NCI-H1930 (cell line): ENCODE data around the gene CREB1.

Experiments used
- DNase-seq, 2 experiments: peaks; one replicate each; lab custom pipeline; 2025; lab: John Stamatoyannopoulos, UW

The CREB1 gene

GRCh38 chr2:207543272-207543671, 13.5 kb downstream of the CREB1 start:
- no peak for DNase-seq

DNA sequence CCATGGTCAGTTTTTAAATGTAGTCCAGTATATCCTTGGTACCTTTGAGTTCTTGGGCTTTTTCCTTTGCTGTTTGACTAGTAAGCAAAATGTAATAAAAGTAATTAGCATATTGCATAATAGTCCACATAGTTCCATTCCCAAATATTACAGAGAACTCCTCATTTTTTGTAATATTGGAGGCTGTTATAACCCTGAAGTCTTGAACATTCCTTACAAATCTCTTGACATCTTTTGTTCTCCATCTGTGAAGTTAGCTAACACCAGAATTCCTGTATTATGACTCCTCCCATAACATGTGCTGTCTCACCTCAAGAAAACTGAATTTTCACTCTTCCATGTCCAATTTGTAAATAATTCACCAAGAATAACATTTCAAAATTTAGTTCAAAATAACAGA, 17.1 kb downstream of the CREB1 start:
- no peak for DNase-seq

GRCh38 chr2:207549145-207549544, 19.4 kb downstream of the CREB1 start:
- DNase-seq = no peak

- no peak for DNase-seq
These were observed 28.3 kb downstream of the CREB1 start for GRCh38 chr2:207558079-207558491.

DNA sequence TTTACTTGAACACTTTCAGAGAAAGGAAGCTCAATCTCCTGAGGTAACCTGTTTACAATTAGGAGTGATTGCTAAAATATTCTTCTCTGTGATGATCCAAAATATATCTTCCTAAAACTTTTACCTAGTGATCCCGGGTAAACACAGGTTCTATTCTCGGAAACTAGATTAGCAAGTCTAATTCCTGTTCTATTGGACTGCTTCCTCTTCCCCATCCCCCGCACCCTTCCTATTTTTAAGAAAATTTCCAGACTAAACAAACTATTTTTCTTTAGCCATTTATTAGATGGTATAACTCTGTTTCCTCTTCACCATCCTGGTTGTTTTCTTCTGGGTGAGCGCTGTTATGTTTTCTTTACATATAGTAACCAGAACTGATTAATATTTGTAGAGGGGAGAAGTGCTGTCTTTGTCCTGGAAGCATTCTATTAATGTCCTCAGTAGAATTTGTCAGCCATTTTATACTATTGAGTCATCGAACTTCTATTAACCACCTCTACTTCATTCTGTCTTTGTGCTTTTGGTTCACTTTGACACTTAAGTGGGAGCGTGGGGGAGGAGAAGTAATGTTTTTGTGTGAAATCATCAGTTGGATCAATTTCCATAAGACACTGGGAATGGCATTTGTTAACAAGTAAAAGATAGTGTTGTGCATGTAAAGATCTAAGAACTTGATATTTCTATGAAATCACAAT, 31.8 kb downstream of the CREB1 start:
- no peak for DNase-seq

DNA sequence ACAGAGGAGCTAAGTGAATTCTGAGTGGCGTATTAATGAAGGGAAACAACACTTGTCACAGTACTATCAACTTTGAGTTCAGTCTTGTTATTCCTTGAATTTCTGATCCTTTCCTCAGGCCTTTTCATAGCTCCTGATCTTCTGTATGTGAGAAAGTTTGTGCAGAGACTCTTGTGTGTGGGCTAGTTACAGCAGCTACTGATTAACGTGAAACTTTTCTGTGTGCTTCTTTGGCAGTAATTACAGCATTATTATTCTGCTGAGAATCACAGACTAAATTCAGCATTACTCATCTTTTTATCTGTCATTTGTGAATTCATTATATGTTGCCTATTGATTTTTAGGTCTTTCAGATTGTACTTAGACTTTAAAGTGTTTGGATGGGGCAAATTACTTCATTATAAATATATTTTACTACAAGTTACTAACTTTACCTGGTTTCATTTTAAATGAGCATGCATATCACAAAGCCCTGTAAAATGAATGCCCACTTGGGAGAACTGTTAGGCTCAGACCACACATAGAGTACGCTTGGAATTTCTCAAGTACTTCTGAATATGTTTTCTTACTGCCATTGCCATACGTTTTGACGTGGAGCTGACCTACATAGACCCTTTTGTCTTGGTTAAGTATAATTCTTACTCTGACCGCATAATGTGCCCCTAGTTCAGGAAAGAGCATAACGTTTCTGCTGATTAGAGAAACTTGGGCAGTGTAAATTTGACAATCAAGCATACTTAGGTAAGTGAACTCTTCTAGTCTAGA, 36.2 kb downstream of the CREB1 start:
- no peak for DNase-seq

DNA sequence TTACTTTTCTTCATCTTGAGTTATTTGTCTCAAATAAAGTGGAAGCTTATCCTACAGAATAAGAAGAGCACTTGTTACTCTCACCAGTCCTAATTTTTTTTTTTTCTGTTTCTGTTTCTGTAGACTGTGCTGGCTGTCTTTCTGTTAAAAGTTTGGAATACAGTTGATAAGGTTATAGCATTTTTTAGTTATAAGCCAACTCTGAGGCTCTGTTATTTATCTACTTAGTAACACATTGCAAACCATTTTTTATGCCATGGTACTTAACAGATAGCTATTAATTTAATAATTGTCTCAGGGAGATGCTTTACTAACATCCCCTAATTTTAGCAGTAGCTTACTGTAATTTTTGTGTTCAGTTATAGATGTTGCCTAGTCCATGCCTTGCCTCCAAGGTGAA, 37.9 kb downstream of the CREB1 start:
- no peak for DNase-seq

- DNase-seq = no peak
These were observed 41.6 kb downstream of the CREB1 start for GRCh38 chr2:207571370-207571769.

DNA sequence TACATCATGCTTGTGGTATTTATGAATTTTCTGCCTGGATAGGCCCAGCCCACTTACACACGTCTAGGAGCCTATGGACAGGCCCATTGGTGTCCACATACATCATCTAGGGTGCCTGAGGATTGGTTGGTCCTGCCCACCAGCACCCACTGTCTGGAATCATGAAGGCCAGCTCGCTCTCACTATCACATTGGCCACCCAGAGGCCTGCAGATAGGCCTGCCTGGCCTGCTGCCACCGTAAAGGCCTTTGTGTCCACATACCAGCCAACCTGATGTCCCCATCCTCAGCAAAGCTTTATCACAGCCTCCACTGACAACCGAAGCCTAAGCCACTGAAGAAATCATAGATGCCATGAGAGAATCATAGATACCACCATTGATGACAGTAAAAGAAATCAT, 55.2 kb downstream of the CREB1 start:
- no peak for DNase-seq

GRCh38 chr2:207587305-207587704, 57.5 kb downstream of the CREB1 start:
- no peak for DNase-seq

DNA sequence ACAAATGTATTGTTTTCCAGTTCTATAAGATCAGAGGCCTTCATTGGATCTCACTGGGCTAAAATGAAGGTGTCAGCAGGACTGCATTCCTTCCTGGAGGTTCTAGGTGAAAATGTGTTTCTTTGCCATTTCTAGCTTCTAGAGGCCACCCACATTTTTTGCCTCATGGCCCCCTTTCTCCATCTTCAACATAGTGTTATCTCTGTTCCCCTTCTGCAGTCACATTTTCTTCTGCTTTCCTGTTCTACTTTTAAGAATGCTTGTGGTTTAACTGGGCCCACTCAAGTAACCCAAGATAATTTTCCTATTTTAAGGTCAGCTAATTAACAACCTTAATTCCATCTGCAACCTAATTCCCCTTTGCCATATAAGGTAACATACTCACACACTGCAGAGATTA, 59.4 kb downstream of the CREB1 start:
- DNase-seq = no peak

DNA sequence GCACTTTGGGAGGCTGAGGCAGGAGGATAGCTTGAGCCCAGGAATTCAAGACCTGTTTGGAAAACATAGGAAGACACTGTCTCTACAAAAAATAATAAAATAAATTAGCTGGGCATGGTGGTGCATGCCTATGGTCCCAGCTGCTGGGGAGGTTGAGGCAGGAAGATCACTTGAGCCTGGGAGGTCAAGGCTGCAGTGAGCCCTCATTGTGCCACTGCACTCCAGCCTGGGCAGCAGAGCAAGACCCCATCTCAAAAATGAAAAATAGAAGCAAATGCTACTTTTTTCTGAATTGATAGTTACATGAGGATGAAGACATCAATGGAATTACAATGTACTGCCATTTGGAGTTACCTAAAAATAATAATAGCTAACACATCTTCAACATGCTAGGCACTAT, 63.5 kb downstream of the CREB1 start:
- no peak for DNase-seq

DNA sequence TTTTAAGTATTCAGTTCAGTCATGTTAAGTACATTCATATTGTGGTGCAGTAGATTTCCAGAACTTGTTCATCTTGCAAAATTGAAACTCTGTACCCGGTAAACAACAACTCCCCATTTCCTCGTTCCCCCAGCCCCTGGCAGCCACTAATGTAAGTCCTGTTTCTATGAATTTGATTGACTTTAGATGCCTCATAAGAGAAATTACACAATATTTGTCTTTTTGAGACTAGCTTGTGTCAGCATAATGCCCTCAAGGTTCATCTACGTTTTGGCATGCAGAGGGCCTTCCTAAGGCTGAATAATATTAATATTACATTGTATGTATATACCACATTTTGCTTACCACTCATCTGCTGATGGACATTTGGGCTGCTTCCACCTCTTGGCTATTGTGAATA, 64.5 kb downstream of the CREB1 start:
- DNase-seq = no peak

DNA sequence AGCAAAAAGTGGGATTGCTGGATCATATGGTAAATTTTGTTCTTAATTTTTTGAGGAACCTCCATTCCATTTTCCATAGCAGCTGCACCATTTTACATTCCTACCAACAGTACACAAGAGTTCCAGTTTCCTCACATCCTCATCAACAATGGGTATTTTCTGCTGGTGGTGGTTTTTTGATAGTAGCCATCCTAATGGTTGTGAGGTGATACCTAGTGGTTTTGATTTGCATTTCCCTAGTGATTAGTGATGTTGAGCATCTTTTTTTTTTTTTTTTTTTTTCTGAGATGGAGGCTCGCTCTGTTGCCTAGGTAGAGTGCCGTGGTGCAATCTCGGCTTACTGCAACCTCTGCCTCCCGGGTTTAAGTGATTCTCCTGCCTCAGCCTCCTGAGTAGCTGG, 65.0 kb downstream of the CREB1 start:
- no peak for DNase-seq

DNA sequence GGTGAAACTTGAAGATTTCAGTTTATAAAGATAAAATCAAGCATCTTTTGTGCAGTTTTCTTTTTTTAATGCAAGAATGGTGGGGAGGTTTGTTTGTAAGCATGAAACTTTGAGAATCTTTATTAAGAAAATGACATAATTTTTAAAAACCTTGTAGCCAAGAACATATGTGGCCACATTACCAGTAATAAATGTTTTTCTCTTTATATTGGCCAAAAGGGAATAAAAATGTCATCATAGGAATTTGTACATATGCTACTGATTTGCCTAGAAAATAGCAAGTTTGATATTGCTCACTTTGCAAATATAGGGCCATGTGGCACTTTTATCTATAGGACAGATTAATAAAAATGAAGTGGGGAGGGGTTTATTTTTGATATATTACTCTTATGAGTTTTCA, 69.9 kb downstream of the CREB1 start:
- no peak for DNase-seq

- DNase-seq = no peak
These were observed 70.5 kb downstream of the CREB1 start for GRCh38 chr2:207600231-207600630.

DNA sequence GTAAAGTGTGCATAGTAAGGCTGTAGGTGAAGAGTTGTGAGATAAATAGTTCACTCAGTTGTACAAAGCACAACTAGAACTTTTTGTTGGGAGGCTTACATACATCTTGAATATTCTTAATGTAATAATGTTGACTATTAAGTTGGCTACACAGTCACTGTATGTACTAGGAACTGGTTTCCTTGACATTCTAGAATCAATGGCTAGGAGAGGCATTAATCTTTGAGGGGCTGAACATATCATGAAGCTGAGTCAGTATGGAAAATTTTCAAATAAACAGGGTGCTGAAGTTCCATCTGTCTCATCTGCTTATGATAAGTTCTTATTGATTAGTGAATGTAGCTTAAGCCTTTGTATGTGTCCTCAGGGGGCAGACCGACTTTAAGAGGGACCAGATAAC, 72.0 kb downstream of the CREB1 start:
- DNase-seq = no peak

GRCh38 chr2:207603486-207603885, 73.7 kb downstream of the CREB1 start:
- no peak for DNase-seq

GRCh38 chr2:207606399-207606798, 76.6 kb downstream of the CREB1 start:
- DNase-seq = no peak

DNA sequence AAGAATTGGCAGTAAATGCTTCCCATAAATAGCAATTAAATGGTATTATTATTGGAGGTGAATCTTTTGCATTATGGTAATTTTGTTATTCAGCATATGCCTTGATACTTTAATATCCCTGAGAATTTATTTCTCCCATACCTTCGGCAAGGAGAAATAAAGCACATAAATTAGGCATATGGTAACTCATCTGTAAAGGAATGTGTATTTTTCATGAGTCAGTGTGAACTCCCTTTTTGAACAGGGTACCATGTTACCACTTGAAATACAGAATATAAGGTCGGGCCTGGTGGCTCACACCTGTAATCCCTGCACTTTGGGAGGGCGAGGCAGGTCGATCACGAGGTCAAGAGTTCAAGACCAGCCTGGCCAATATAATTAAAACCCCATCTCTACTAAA, 77.1 kb downstream of the CREB1 start:
- DNase-seq = no peak

GRCh38 chr2:207612714-207613113, 83.0 kb downstream of the CREB1 start:
- DNase-seq = no peak

DNA sequence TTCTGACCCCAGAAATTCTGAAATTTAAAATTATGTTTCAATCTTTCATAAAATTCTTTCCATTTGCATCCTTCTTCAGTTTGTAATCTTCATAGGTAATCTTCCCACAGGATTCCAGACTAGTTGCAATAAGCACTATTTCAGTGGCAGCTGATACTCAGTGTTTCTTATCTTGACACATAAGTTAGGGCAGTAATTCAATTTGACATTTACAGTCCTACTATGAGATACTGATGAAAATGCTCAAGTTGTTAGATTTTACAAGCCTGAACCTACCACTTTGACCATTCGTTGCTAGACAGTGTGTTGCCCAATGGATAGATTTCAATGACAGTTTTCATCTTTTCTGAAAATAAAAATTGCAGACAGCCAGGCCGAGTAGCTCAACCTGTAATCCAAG, 85.1 kb downstream of the CREB1 start:
- DNase-seq = no peak

DNA sequence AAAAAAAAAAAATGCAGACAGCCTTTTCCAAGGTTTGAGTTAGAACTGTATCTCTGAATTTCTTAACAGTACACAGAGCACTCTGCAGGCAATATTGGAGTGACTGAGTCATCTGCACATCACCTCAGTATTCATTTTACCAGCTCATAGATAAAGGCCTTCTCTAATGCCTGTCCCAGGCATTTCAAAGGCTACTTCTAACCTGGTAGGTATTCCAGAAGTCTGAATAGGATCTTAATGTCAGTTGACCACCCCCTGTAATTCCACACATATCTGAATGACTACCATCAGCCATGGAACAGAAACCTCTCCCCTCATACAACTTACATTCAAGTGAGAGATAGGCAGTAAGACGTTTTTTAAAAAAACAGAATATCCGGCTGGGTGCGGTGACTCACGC, 86.4 kb downstream of the CREB1 start:
- no peak for DNase-seq
